H1 (cell line): Measurements from ENCODE around the gene GREB1L. TPM values are rescaled to one million over a fixed set of nuclear protein-coding genes. Genes with fewer than 3 reads are reported as not detected.

Experiments used
- CHD2 ChIP-seq: IDR thresholded peaks from 2 replicates; pipeline ENCODE4 v1.6.1; 2012; ENCODE audit warnings: low read length, improper control_type of control experiment
- E2F6 ChIP-seq: IDR thresholded peaks from 2 replicates; pipeline ENCODE4 v1.6.1; 2012; ENCODE audit warnings: inconsistent platforms
- EP300 ChIP-seq, 2 experiments: IDR thresholded peaks; 1 replicate in 1 of 2; 2 replicates in 1 of 2; pipeline ENCODE4 v1.6.1; 2011 to 2012; ENCODE audit warnings: low read depth in 2 of 2, low read length in 2 of 2, mild to moderate bottlenecking in 2 of 2, borderline replicate concordance in 1 of 2, inconsistent platforms in 1 of 2, moderate library complexity in 1 of 2
- SIX5 ChIP-seq: IDR thresholded peaks from 2 replicates; pipeline ENCODE4 v1.6.1; 2011; ENCODE audit warnings: mild to moderate bottlenecking, low read depth, low read length
- SUZ12 ChIP-seq: fragments of 200-600 bp; sonication (generic); IDR thresholded peaks from 2 replicates; pipeline ENCODE4 v1.6.1; 2012; ENCODE audit warnings: mild to moderate bottlenecking, inconsistent platforms, low read length, moderate library complexity, mixed read lengths
- polyA plus RNA-seq, 7 experiments: library from polyadenylated mRNA; depleted of rRNA in 3 of 7; stranded (reverse) in 5 of 7; unstranded in 2 of 7; fragments of >200 nt in 5 of 7; fragments of 200-250 nt in 2 of 7; gene quantifications; 1 replicate in 5 of 7; 2 replicates in 1 of 7; 4 replicates in 1 of 7; pipeline versions ENCODE4 v1.2.1 to v1.2.3, GENCODE V29; 2011 to 2013; ENCODE audit warnings: missing spikeins in 2 of 7, mixed read lengths in 2 of 7
- total RNA-seq: library from RNA; stranded (reverse); fragmentation: NEBNext Ultra II Directional; extraction: Animal tissue kit (Norgen Biotek cat#: 25700); gene quantifications from 2 replicates; pipeline ENCODE4 v1.2.1, GENCODE V29; 2021

Gene GREB1L
- total and polyA plus RNA-seq, 2 of the 8 experiments (the other 6 are each of a cell fraction or from before 2014, with no cell fraction given) = 0.34 to 1.6 TPM

- no peak for TF ChIP-seq SUZ12
- no peak for TF ChIP-seq CHD2
- TF ChIP-seq EP300 (IDR thresholded peaks at IDR 0.05; ENCODE audit: borderline replicate concordance in 1 of 2, low read depth in 2 of 2, low read length in 2 of 2) = no peak
- TF ChIP-seq SIX5 = no peak
- TF ChIP-seq E2F6 = no peak
Measured at GRCh38 chr18:21265971-21266673, 24.1 kb downstream of the GREB1L start (continued).
